HCT116 (cell line): ENCODE data around the gene TMEM187. TPM values are rescaled to one million over a fixed set of nuclear protein-coding genes. Genes with fewer than 3 reads are reported as not detected.

Experiments used
- ATAC-seq: fragments of 200-7000 bp; cut with Tn5 transposase; 2 replicates; pipeline ENCODE4 v1.9.1; 2020; ENCODE audit warnings: mild to moderate bottlenecking, moderate library complexity
- BruUV-seq: library from RNA; stranded (reverse); fragments of 400-500 nt; replicated peaks from 2 replicates; lab custom pipeline; 2021; lab: Mats Ljungman, UMichigan
- CTCF ChIA-PET: fragments of 300-600 bp; sonication (Branson Sonifier 250); formaldehyde crosslinking; loops from one replicate; lab custom pipeline; 2021; ENCODE audit warnings: antibody characterized with exemption; lab: Charles Lee
- POLR2A ChIA-PET: fragments of 300-600, 350-600 bp; sonication (Branson Sonifier 250); formaldehyde crosslinking; loops from one replicate; lab custom pipeline; 2021; ENCODE audit warnings: antibody characterized with exemption; lab: Charles Lee
- RAD21 ChIA-PET, 2 experiments: fragments of 300-600 bp; sonication (Branson Sonifier 250); formaldehyde crosslinking; loops; one replicate each; lab custom pipeline; 2023; ENCODE audit warnings: low total read pairs in 2 of 2; ENCODE audit not compliant: uncharacterized antibody in 2 of 2, unreplicated experiment in 2 of 2, low non-redundant PET in 1 of 2; lab: Charles Lee
- DNase-seq: peaks from one replicate; pipeline ENCODE4 v3.0.0-alpha.2; 2010; ENCODE audit warnings: low read depth, low spot score
- H2AFZ ChIP-seq: fragments of 200-600 bp; shearing (Covaris generic), sonication (generic); 2 replicates; pipeline ENCODE4 v1.6.1; 2017; ENCODE audit warnings: low read depth, mixed run types, mixed read lengths, antibody characterized with exemption, low read length; ENCODE audit not compliant: poor library complexity, severe bottlenecking
- H3K27ac ChIP-seq: 2 replicates; pipeline ENCODE4 v1.5.1; 2012; ENCODE audit warnings: low read depth, low read length
- H3K27me3 ChIP-seq: fragments of 200-600 bp; sonication (generic); 2 replicates; pipeline ENCODE4 v1.6.1; 2016; ENCODE audit warnings: mixed run types, low read length, mixed read lengths; ENCODE audit not compliant: insufficient read depth
- H3K36me3 ChIP-seq, 2 experiments: fragments of 200-500 bp in 1 of 2; fragments of 200-600 bp in 1 of 2; sonication (Bioruptor generic) in 1 of 2; sonication (generic) in 1 of 2; 2 replicates each; pipeline versions ENCODE4 v1.5.1 to v1.6.1; 2014 to 2016; ENCODE audit warnings: low read length in 2 of 2, inconsistent platforms in 1 of 2, mixed read lengths in 1 of 2, mixed run types in 1 of 2; ENCODE audit not compliant: insufficient read depth in 2 of 2, control insufficient read depth in 1 of 2
- H3K4me1 ChIP-seq, 2 experiments: fragments of 200-600 bp in 1 of 2; sonication (generic) in 1 of 2; 2 replicates each; pipeline versions ENCODE4 v1.5.1 to v1.6.1; 2012 to 2017; ENCODE audit warnings: low read length in 2 of 2, inconsistent platforms in 1 of 2, mild to moderate bottlenecking in 1 of 2, mixed read lengths in 1 of 2, mixed run types in 1 of 2, moderate library complexity in 1 of 2; ENCODE audit not compliant: insufficient read depth in 2 of 2, control insufficient read depth in 1 of 2
- H3K4me2 ChIP-seq: fragments of 200-600 bp; sonication (generic); 2 replicates; pipeline ENCODE4 v1.6.1; 2017; ENCODE audit warnings: mixed run types, low read length, mixed read lengths
- H3K4me3 ChIP-seq, 2 experiments: fragments of 200-600 bp in 1 of 2; sonication (generic) in 1 of 2; replicated peaks in 1 of 2; 2 replicates each; pipeline ENCODE4 v1.5.1; 2011 to 2016; ENCODE audit warnings: low read length in 2 of 2, control low read depth in 1 of 2, low read depth in 1 of 2, mild to moderate bottlenecking in 1 of 2, mixed read lengths in 1 of 2, mixed run types in 1 of 2
- H3K79me2 ChIP-seq: fragments of 200-600 bp; sonication (generic); 2 replicates; pipeline ENCODE4 v1.6.1; 2017; ENCODE audit warnings: mild to moderate bottlenecking, mixed run types, low read length, moderate library complexity, mixed read lengths; ENCODE audit not compliant: insufficient read depth
- H3K9ac ChIP-seq: fragments of 200-600 bp; sonication (generic); 2 replicates; pipeline ENCODE4 v1.6.1; 2016; ENCODE audit warnings: low read length, mixed read lengths
- H3K9me2 ChIP-seq: fragments of 200-600 bp; sonication (generic), shearing (Covaris generic); 2 replicates; pipeline ENCODE4 v1.6.1; 2017; ENCODE audit warnings: mixed run types, mild to moderate bottlenecking, moderate library complexity; ENCODE audit not compliant: insufficient read depth
- H3K9me3 ChIP-seq, 2 experiments: fragments of 200-500 bp in 1 of 2; fragments of 200-600 bp in 1 of 2; sonication (Bioruptor generic) in 1 of 2; sonication (generic) in 1 of 2; 2 replicates each; pipeline ENCODE4 v1.6.1; 2014 to 2017; ENCODE audit warnings: low read length in 2 of 2, mixed read lengths in 2 of 2, inconsistent platforms in 1 of 2, low read depth in 1 of 2, mild to moderate bottlenecking in 1 of 2, mixed run types in 1 of 2, moderate library complexity in 1 of 2; ENCODE audit not compliant: control insufficient read depth in 1 of 2, insufficient read depth in 1 of 2
- H4K20me1 ChIP-seq: fragments of 200-600 bp; sonication (generic), shearing (Covaris generic); 2 replicates; pipeline ENCODE4 v1.6.1; 2017; ENCODE audit warnings: mixed run types, mild to moderate bottlenecking, moderate library complexity; ENCODE audit not compliant: insufficient read depth
- EZH2 ChIP-seq: fragments of 200-600 bp; sonication (generic); IDR thresholded peaks from 2 replicates; pipeline ENCODE4 v1.6.1; 2017; ENCODE audit warnings: antibody characterized with exemption, mixed run types
- POLR2AphosphoS5 ChIP-seq: IDR thresholded peaks from 2 replicates; pipeline ENCODE4 v1.6.1; 2011; ENCODE audit warnings: mild to moderate bottlenecking, low read depth, low read length, moderate library complexity
- RAD21 ChIP-seq: IDR thresholded peaks from 2 replicates; pipeline ENCODE4 v1.6.1; 2012; ENCODE audit warnings: low read depth, mild to moderate bottlenecking
- REST ChIP-seq: IDR thresholded peaks from 2 replicates; pipeline ENCODE4 v1.6.1; 2012; ENCODE audit warnings: low read depth
- YY1 ChIP-seq: IDR thresholded peaks from 2 replicates; pipeline ENCODE4 v1.6.1; 2011; ENCODE audit warnings: low read length, low read depth, moderate library complexity, mild to moderate bottlenecking; ENCODE audit not compliant: insufficient replicate concordance; ENCODE audit errors: extremely low read depth
- ZFX ChIP-seq: fragments of 450-650 bp; IDR thresholded peaks from 2 replicates; pipeline ENCODE4 v1.6.1; 2017
- intact Hi-C: fragments of 100-400 bp; cut with micrococcal nuclease; formaldehyde crosslinking; loops from 2 replicates; pipeline ENCODE4 v1.10.0; 2022
- total RNA-seq: library from RNA; stranded (reverse); gene quantifications from one replicate; pipeline ENCODE4 v1.2.1, GENCODE V29; 2021; ENCODE audit not compliant: unreplicated experiment

The TMEM187 gene
- total RNA-seq, 1 experiment from 2014 or later = 12.6 TPM

GRCh38 chrX:153971124-153971449 lies 1.5 kb upstream of the TMEM187 start (continued):
- no peak for TF ChIP-seq REST

DNA sequence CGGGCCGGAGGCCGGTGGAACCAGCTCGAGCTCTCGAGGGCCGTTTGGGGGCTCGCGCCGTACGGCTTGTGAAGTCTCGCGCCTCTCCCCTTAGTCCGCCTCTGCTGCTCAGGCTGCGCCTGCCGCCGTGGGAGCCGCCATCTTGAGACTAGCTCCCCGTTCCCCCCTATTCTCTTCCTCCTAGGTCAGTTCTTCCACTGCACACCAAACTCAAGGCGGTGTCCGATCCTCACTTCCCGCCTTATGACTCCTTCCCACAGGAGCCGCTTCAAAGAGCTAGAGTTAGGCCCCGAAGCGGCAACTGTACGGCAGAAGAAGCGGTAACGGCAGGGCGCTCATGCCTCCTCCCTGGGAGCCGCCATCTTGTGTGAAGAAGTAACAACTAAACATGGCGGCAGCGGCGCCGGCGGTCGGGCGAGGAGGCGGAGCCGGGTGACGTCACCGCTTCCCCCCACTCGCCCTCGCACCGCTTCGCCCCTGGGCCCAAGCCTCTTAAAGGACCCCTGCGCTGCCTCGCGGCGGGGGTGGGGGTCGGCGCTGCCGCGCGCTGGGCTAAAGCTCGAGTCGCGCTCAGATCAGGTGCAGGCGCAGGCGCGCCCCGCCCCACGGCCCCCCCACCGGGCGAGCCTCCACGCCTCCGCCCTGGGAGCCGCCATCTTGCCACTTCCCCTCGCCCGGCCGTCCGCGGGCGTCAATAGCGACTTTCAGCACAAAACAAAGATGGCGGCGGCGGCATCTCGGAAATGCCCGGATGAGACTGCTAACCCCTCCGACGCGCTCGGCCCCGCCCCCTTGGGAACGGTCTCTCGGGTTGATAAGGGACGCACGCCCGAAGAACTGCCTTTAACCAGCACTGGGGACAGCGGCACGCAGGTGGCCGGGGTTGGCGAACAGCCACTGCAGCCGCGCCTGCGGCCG lies 845 bp upstream of the TMEM187 start, which contains the start of gene HCFC1:
Gene HCFC1 (minus strand): TSS at position 369 of the 918 bp plus-strand sequence. CDS start 978 bp downstream, outside the sequence.
- ATAC-seq (peak; percentile 47), DNase-seq (peak; percentile 69)
- H3K4me2 ChIP-seq = peak within 1 kb of the TSS; percentile 85
- peak within 1 kb of the TSS; percentile 75 to 78 for H3K4me3 ChIP-seq
- RAD21 ChIA-PET = no interaction called here
- no peaks in the 10 kb centered on the region for H4K20me1 ChIP-seq
- intact Hi-C loops = loop anchor here (10.0 kb wide), 1 partner anchor 423 kb away; the partner anchor contains the start of gene RPL10
- H3K27ac ChIP-seq = peak within 1 kb of the TSS; percentile 90
- H3K9me2 ChIP-seq = no peaks in the 10 kb centered on the region
- peaks cover 12 to 28% of the 10 kb centered on the region in 2 experiments for H3K4me1 ChIP-seq
- POLR2A ChIA-PET = interaction anchor here (0.7 to 2.0 kb wide), 4 partner anchors 43 to 499 kb away, joined by 3 to 10 read pairs (median 4); partner anchors contain the start of gene ARHGAP4
- no peaks in the 10 kb centered on the region for H3K27me3 ChIP-seq
- H3K36me3 ChIP-seq = peaks cover 0 to 11% of the 10 kb centered on the region in 2 experiments; a peak in 1 of 4 replicates
- BruUV-seq = TSS peak; percentile 36
- H2AFZ ChIP-seq = no peak within 1 kb of the TSS
- CTCF ChIA-PET = interaction anchor here (1.0 to 1.1 kb wide), 2 partner anchors 25 to 402 kb away, joined by 3 to 5 read pairs; no protein-coding TSS in a partner anchor
- TF ChIP-seq EZH2 = no peak
- peak; percentile 96 for TF ChIP-seq YY1
- TF ChIP-seq POLR2AphosphoS5 = peak; percentile 33
- TF ChIP-seq RAD21 = no peak
- no peak for TF ChIP-seq ZFX
- TF ChIP-seq, all 23 proteins: peak for 2
- H3K9me3 ChIP-seq = no peaks in the 10 kb centered on the region
- H3K79me2 ChIP-seq = peaks cover 54% of the 10 kb centered on the region
- H3K9ac ChIP-seq = peak within 1 kb of the TSS; percentile 99
